Aorta (tissue), 5 donors: ENCODE measurements around the gene PADI3. TPM values are rescaled to one million over a fixed set of nuclear protein-coding genes. Genes with fewer than 3 reads are reported as not detected.
A peak's percentile ranks its signal among the peaks of the same experiment; 100 is the strongest.

Experiments
- ATAC-seq: fragments of 200-7000 bp; cut with Tn5 transposase; one replicate; pipeline ENCODE4 v1.9.1; 2022; ENCODE audit warnings: moderate library complexity; ENCODE audit not compliant: low FRiP score
- DNase-seq, 2 donors: peaks; one replicate each; pipeline ENCODE4 v3.0.0-alpha.2; 2020
- H3K27ac ChIP-seq, 2 donors: one replicate each; pipeline ENCODE4 v1.5.1; 2013; ENCODE audit warnings: low read length in 2 of 2, mild to moderate bottlenecking in 2 of 2, moderate library complexity in 2 of 2, control low read depth in 1 of 2, inconsistent platforms in 1 of 2, low read depth in 1 of 2
- H3K27me3 ChIP-seq, 2 donors: one replicate each; pipeline ENCODE4 v1.6.1; 2013; ENCODE audit warnings: control low read depth in 1 of 2, low read length in 1 of 2, mild to moderate bottlenecking in 1 of 2, moderate library complexity in 1 of 2; ENCODE audit not compliant: insufficient read depth in 2 of 2, control insufficient read depth in 1 of 2
- H3K36me3 ChIP-seq, 2 donors: one replicate each; pipeline ENCODE4 v1.6.1; 2013; ENCODE audit warnings: control low read depth in 1 of 2, low read length in 1 of 2, mild to moderate bottlenecking in 1 of 2; ENCODE audit not compliant: insufficient read depth in 2 of 2, control insufficient read depth in 1 of 2
- H3K4me1 ChIP-seq, 2 donors: one replicate each; pipeline ENCODE4 v1.6.1; 2013; ENCODE audit warnings: low read length in 2 of 2, control low read depth in 1 of 2, mild to moderate bottlenecking in 1 of 2, moderate library complexity in 1 of 2; ENCODE audit not compliant: insufficient read depth in 2 of 2, control insufficient read depth in 1 of 2
- H3K4me3 ChIP-seq, 2 donors: one replicate each; pipeline ENCODE4 v1.5.1; 2013; ENCODE audit warnings: low read length in 2 of 2, control low read depth in 1 of 2, mild to moderate bottlenecking in 1 of 2
- H3K9me3 ChIP-seq: one replicate; pipeline ENCODE4 v1.6.1; 2013; ENCODE audit warnings: mild to moderate bottlenecking, low read length; ENCODE audit not compliant: control insufficient read depth
- WGBS, 2 donors: extraction: QIAGEN DNeasy Blood & Tissue Kit; methylation state at CpG; one replicate each; pipeline ENCODE4 v1.1.7; 2013; 5-methylcytosine and 5-hydroxymethylcytosine counted together
- intact Hi-C, 2 donors: fragments of 100-400 bp; cut with DNase I; formaldehyde crosslinking; loops; one replicate each; pipeline versions ENCODE4 v1.14.2 to v1.15.0; 2022
- polyA plus RNA-seq, 2 donors: library from polyadenylated mRNA; stranded (reverse); fragments of 200-250 nt; gene quantifications; one replicate each; pipeline ENCODE4 v1.2.3, GENCODE V29; 2013
- total RNA-seq, 2 donors: library from RNA; stranded (reverse); fragmentation: NEBNext Ultra II Directional; extraction: Animal tissue kit (Norgen Biotek cat#: 25700); gene quantifications; one replicate each; pipeline ENCODE4 v1.2.1, GENCODE V29; 2021
- donor health status: healthy with polysubstance abuse.
- donor health status: Bipolar disorder and iron deficiency.
- donor health status: DM: no; HTN: no; CAD: no.
- donor health status: DM: no; HTN: no; CAD: no.
- donor health status: DM: yes; HTN: yes; CAD: no.

Gene PADI3
- total and polyA plus RNA-seq, 4 donors, result not detected

- Histone ChIP-seq H3K36me3 (no peaks in the 10 kb centered on the region), H3K9me3 (peaks cover 1% of the 10 kb centered on the region), H3K4me3 (no peak overlapping the region), H3K4me1 (no peaks in the 10 kb centered on the region), H3K27ac (no peak overlapping the region), H3K27me3 (no peaks in the 10 kb centered on the region)
- ATAC-seq, result no peak
- DNase-seq, result no peak
- intact Hi-C loops, result no loop called here
- 65 to 81% methylated on average over 2 of the region's 2 CpGs for WGBS, 2 donors
These were observed 16.3 kb downstream of the PADI3 start for GRCh38 chr1:17265162-17265561.

- H3K9me3 ChIP-seq, result peaks cover 1% of the 10 kb centered on the region
- 87 to 91% methylated on average over 4 of the region's 4 CpGs for WGBS, 2 donors
- no peak for ATAC-seq
- no peak overlapping the region for H3K4me3 ChIP-seq
- H3K36me3 ChIP-seq, result no peaks in the 10 kb centered on the region
- H3K27me3 ChIP-seq, result no peaks in the 10 kb centered on the region
- no peaks in the 10 kb centered on the region for H3K4me1 ChIP-seq
- no peak overlapping the region for H3K27ac ChIP-seq
- DNase-seq, result no peak
- intact Hi-C loops, result no loop called here
These were observed 17.1 kb downstream of the PADI3 start for GRCh38 chr1:17265950-17266349.

- Histone ChIP-seq H3K36me3 (no peaks in the 10 kb centered on the region), H3K4me1 (no peaks in the 10 kb centered on the region), H3K27ac (no peak overlapping the region), H3K9me3 (no peaks in the 10 kb centered on the region), H3K4me3 (no peak overlapping the region), H3K27me3 (no peaks in the 10 kb centered on the region)
- intact Hi-C loops, result no loop called here
- DNase-seq (peak in 1 of 2 donors; percentile 65), ATAC-seq (no peak)
- WGBS, 2 donors, result 83 to 84% methylated on average over 23 of the region's 23 CpGs
These were observed 22.2 kb downstream of the PADI3 start for GRCh38 chr1:17270891-17271765.

GRCh38 chr1:17272066-17272465 is 23.2 kb downstream of the PADI3 start:
- no peaks in the 10 kb centered on the region for H3K4me1 ChIP-seq
- H3K9me3 ChIP-seq, result no peaks in the 10 kb centered on the region
- H3K36me3 ChIP-seq, result no peaks in the 10 kb centered on the region
- H3K27me3 ChIP-seq, result no peaks in the 10 kb centered on the region
- peak in 1 of 2 donors; percentile 71 for DNase-seq
- H3K27ac ChIP-seq, result no peak overlapping the region
- ATAC-seq, result no peak
- intact Hi-C loops, result no loop called here
- no peak overlapping the region for H3K4me3 ChIP-seq
- 80% methylated on average over 6 of the region's 6 CpGs for WGBS, 2 donors

GRCh38 chr1:17272646-17273045 is 23.7 kb downstream of the PADI3 start:
- H3K4me1 ChIP-seq, result no peaks in the 10 kb centered on the region
- WGBS, 2 donors, result 65 to 66% methylated on average over 4 of the region's 4 CpGs
- H3K27me3 ChIP-seq, result no peaks in the 10 kb centered on the region
- DNase-seq, result peak in 1 of 2 donors; percentile 48
- H3K9me3 ChIP-seq, result no peaks in the 10 kb centered on the region
- H3K27ac ChIP-seq, result no peak overlapping the region
- ATAC-seq, result no peak
- intact Hi-C loops, result no loop called here
- H3K36me3 ChIP-seq, result no peaks in the 10 kb centered on the region
- no peak overlapping the region for H3K4me3 ChIP-seq

GRCh38 chr1:17273096-17273495 is 24.2 kb downstream of the PADI3 start:
- Histone ChIP-seq H3K27ac (no peak overlapping the region), H3K4me1 (no peaks in the 10 kb centered on the region), H3K36me3 (no peaks in the 10 kb centered on the region), H3K4me3 (no peak overlapping the region), H3K27me3 (no peaks in the 10 kb centered on the region), H3K9me3 (no peaks in the 10 kb centered on the region)
- ATAC-seq (no peak), DNase-seq (peak in 1 of 2 donors; percentile 56)
- intact Hi-C loops, result no loop called here
- WGBS, 2 donors, result 68% methylated on average over 13 of the region's 13 CpGs

- H3K27me3 ChIP-seq, result no peaks in the 10 kb centered on the region
- ATAC-seq (no peak), DNase-seq (peak in 1 of 2 donors; percentile 9)
- H3K36me3 ChIP-seq, result no peaks in the 10 kb centered on the region
- 51 to 61% methylated on average over 15 of the region's 15 CpGs for WGBS, 2 donors
- no peak overlapping the region for H3K27ac ChIP-seq
- no peaks in the 10 kb centered on the region for H3K9me3 ChIP-seq
- intact Hi-C loops, result no loop called here
- no peaks in the 10 kb centered on the region for H3K4me1 ChIP-seq
- H3K4me3 ChIP-seq, result no peak overlapping the region
These were observed 25.6 kb downstream of the PADI3 start for GRCh38 chr1:17274186-17275170.

- Histone ChIP-seq H3K4me1 (no peaks in the 10 kb centered on the region), H3K27me3 (no peaks in the 10 kb centered on the region), H3K27ac (no peak overlapping the region), H3K36me3 (no peaks in the 10 kb centered on the region), H3K9me3 (no peaks in the 10 kb centered on the region), H3K4me3 (no peak overlapping the region)
- WGBS, 2 donors, result 62 to 69% methylated on average over 11 of the region's 11 CpGs
- ATAC-seq (no peak), DNase-seq (no peak)
- intact Hi-C loops, result no loop called here
These were observed 27.7 kb downstream of the PADI3 start for GRCh38 chr1:17276568-17276967.
